Stimulated activated naive CD8-positive, alpha-beta T cell treated with anti-CD3 and anti-CD28 coated beads, Interleukin-15, Interleukin-2, amounts not matched to agents 100 ng/mL and 50 ng/mL, for 24 hours (primary cell): Measurements from ENCODE around the gene FNDC7.
"Not testable (repeated sequence)": the region's sequence is repeated elsewhere in the genome, so short reads cannot be mapped to it uniquely, and the experiment has no call there.

ENCODE experiments used
- H3K27ac Mint-ChIP-seq: one replicate; pipeline ENCODE4 v1.8.0; 2021; ENCODE audit warnings: mild to moderate bottlenecking, mixed read lengths
- H3K27me3 Mint-ChIP-seq: one replicate; pipeline ENCODE4 v1.8.0; 2021; ENCODE audit warnings: mixed read lengths
- H3K36me3 Mint-ChIP-seq: one replicate; pipeline ENCODE4 v1.8.0; 2021; ENCODE audit warnings: low read depth, mixed read lengths
- H3K4me1 Mint-ChIP-seq: one replicate; pipeline ENCODE4 v1.8.0; 2021; ENCODE audit warnings: low read depth, mixed read lengths
- H3K4me3 Mint-ChIP-seq: one replicate; pipeline ENCODE4 v1.8.0; 2021; ENCODE audit warnings: mild to moderate bottlenecking, mixed read lengths
- H3K9me3 Mint-ChIP-seq: one replicate; pipeline ENCODE4 v1.8.0; 2021; ENCODE audit warnings: mixed read lengths

FNDC7 gene

DNA sequence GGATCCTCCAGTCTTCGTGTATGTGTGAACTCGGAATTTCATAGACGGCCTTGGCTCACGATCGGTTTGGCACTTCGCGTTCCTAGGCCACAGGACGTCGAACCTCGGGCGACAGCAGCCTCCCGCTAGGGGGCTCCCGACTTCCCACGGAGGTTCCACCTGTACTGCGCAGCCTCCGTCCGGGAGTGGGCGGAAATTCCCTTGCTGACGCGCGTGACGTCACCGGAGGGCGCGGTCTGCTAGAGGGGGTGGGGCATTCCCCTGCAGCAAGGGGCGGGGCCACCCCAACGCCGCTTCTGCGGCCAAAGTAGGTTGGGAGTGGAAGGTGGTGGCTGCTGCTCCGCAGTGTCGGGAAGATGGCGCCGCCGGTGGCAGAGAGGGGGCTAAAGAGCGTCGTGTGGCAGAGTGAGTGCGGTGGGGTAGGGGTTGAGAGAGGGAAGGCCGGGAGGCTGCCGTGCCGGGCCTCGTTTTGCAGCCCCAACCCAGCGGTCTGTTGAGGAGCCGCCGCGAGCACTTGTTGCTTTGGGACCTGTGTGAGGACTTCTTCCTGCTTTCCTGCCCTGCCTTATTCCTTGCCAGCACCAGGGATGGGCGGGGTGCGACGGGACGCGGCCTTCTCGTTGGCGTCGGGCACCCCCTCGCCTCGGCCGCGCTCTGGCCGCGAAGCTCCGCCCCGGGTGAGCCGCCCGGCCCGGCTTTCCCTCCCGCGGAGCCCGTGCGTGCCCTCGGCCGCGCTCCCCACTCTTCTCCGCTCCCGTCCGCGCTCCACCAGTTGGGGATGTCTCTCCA, 33.9 kb downstream of the FNDC7 start, which contains the start of gene STXBP3:
STXBP3 (plus strand) TSS at position 293 of the 789 bp plus-strand sequence; CDS start at position 357, 64 bp downstream.
- H3K27ac Mint-ChIP-seq: peak within 1 kb of the TSS; percentile 96
- H3K36me3 Mint-ChIP-seq: peaks cover 18% of the 10 kb centered on the region
- H3K4me3 Mint-ChIP-seq: peak within 1 kb of the TSS; percentile 99
- peaks cover 34% of the 10 kb centered on the region for H3K4me1 Mint-ChIP-seq
- H3K9me3 Mint-ChIP-seq: no peaks in the 10 kb centered on the region
- no peaks in the 10 kb centered on the region for H3K27me3 Mint-ChIP-seq

DNA sequence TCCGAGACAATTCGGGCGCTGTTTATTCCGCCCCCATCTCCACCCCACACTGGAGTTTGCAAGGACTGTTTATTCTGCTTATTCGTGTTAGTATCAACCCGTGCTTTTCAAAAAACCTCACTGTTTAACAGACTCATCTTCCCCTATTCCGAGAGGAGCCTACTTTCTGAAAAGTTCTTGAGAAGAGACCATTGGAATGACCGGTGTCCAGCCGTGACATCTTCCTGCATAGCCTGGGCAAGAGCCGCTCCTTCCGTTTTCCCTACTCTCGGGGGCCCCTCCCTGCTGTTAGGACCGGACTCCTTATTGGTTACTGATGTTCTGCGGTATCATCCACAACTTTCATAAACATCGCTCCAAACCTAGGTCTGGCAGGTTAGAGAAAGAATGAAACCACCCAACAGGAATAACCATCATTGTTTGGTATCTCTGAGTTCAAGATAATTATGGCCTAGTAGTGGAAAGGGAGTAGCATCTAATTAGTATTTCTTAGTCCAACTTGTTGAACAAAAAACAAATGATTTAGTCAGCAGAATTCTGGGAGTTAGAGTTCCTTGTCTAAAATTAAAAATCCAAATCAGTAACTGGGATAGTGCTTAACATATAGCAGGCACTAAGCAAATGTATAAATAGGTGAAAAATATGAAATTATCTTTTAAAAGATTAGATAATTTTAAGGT, 34.6 kb downstream of the FNDC7 start:
- peak overlapping the region; percentile 99 for H3K4me3 Mint-ChIP-seq
- H3K9me3 Mint-ChIP-seq: no peaks in the 10 kb centered on the region
- peaks cover 18% of the 10 kb centered on the region for H3K36me3 Mint-ChIP-seq
- H3K4me1 Mint-ChIP-seq: peaks cover 34% of the 10 kb centered on the region
- H3K27me3 Mint-ChIP-seq: no peaks in the 10 kb centered on the region
- H3K27ac Mint-ChIP-seq: peak overlapping the region; percentile 96

DNA sequence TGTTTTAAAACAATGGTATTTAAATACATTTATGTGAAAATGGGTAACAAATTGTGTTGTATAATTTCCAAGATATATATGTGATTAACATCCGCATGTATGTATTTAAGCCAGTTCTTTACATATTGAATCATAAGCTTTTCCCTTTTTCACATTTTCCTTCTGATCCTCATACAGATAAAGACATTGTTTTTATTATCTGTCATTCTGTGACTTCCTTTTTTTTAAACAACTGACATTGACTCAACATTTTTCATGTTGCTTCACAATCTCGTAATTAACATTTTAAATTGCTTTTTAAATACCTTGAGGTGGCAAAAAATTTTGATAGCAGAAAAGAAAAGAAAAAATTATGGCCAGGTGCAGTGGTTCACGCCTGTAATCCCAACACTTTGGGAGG, 35.2 kb downstream of the FNDC7 start:
- no peaks in the 10 kb centered on the region for H3K9me3 Mint-ChIP-seq
- H3K4me3 Mint-ChIP-seq: peak overlapping the region; percentile 99
- no peak overlapping the region for H3K27ac Mint-ChIP-seq
- H3K36me3 Mint-ChIP-seq: peaks cover 23% of the 10 kb centered on the region
- H3K4me1 Mint-ChIP-seq: peaks cover 34% of the 10 kb centered on the region
- no peaks in the 10 kb centered on the region for H3K27me3 Mint-ChIP-seq

DNA sequence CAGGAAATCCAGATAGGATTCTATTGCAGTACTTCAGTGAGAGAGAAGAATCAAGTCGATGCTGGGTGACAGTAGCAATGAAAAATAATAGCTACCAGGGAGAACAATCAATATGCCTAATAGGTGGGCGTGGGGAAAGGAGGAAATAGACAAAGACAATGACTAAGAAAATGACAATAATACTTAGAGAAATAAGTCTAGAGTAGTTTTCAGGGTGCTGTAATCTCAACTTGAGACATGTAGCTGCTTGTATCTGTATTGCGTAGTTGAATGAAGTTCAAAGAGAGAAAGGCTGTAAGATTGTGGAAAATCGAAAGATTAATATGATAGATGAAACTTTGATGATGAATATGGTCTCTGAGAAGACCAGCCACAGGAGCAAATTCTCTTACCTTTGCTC, 36.4 kb downstream of the FNDC7 start:
- Mint-ChIP-seq H3K36me3 (peaks cover 27% of the 10 kb centered on the region), H3K4me3 (no peak overlapping the region), H3K27me3 (no peaks in the 10 kb centered on the region), H3K4me1 (peaks cover 34% of the 10 kb centered on the region), H3K9me3 (no peaks in the 10 kb centered on the region), H3K27ac (no peak overlapping the region)

DNA sequence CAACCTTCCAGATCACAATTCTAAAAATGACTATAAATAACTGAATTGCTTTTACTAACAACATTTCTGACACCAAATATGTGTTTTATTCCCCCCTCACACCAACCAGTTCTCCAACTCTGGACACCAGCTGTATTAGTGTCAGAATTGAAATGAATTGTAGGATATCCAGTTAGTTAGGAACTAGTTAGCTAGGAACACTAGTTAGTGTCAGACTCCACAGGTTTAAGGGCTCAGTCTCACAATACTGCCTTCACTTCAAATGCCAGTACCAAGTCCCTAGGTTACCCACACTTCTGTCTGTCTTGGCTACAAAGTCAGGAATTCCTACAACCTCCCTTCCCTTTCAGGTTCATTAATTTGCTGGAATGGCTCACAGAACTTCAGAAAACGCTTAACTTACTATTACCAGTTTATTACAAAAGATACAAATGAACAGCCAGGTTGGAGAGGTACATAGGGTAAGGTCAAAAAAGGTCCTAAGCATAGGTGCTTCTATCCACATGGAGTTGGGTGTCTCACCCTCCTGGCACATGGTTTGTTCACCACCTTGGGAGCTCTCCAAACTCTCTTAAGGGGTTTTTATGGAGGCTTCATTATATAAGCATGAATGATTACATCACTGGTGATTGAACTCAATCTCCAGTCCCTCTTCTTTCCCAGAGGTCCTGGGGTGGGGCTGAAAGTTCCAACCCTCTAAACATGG, 37.9 kb downstream of the FNDC7 start:
- H3K4me3 Mint-ChIP-seq: no peak overlapping the region
- no peaks in the 10 kb centered on the region for H3K9me3 Mint-ChIP-seq
- H3K4me1 Mint-ChIP-seq: peaks cover 38% of the 10 kb centered on the region
- no peak overlapping the region for H3K27ac Mint-ChIP-seq
- peaks cover 35% of the 10 kb centered on the region for H3K36me3 Mint-ChIP-seq
- no peaks in the 10 kb centered on the region for H3K27me3 Mint-ChIP-seq

DNA sequence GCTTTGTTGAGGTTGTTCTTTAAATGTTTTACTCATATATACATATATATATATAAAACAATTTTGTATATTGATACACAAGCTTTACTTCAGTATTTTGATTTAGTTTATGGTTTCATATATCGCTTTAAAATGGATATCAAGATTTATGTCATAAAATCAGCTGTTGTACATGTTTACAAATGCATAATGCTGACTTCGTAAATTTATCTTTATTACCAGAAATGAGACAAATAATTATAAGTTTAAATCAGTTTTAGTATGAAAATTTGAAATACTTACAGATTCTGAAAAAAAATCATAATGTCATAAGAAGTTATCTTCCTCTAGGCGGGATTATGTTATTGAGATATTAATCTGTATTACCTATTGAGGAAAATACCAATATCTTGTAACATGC, 40.7 kb downstream of the FNDC7 start:
- Mint-ChIP-seq H3K36me3 (peaks cover 40% of the 10 kb centered on the region), H3K27ac (no peak overlapping the region), H3K9me3 (no peaks in the 10 kb centered on the region), H3K4me1 (peaks cover 25% of the 10 kb centered on the region), H3K4me3 (no peak overlapping the region), H3K27me3 (no peaks in the 10 kb centered on the region)

DNA sequence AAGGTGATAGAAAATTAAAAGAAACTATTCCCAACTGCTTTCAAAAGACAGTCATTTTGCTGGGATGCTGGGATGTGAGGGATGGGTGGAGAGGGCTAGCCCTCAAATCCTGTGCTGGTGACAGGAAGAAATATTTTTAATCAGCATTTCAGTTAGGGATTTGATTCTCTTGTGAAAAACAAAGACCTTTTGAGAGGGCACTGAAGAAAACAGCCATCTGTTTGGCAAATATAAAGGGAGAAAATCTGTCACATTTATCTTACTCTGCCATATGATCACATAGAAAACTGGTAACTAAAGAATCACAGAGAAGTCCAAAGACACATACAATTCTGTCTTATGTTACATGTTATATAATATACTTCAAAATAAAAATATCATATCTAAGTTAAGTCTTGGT, 46.1 kb downstream of the FNDC7 start:
- H3K4me1 Mint-ChIP-seq: peaks cover 4% of the 10 kb centered on the region
- H3K27ac Mint-ChIP-seq: no peak overlapping the region
- peaks cover 57% of the 10 kb centered on the region for H3K36me3 Mint-ChIP-seq
- no peaks in the 10 kb centered on the region for H3K27me3 Mint-ChIP-seq
- no peaks in the 10 kb centered on the region for H3K9me3 Mint-ChIP-seq
- no peak overlapping the region for H3K4me3 Mint-ChIP-seq

DNA sequence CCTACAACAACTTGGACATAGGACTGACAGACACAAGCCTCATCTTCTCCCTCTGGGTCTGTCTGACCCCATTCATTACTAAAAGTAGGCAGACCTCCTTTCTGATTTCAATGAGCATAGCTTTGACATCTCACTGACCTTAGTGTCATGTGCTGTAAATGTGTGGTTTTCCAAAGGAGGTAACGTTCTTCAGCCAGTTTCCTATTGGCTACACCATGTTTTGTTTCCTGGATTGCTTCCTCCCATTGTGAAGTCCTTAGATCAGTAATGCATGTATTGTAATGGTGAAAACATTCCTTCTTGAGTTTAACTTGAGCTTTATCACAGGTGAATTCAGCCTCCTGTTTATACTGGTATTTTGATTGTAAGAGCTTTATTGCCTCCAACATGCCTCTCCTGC, 54.4 kb downstream of the FNDC7 start:
- H3K27me3 Mint-ChIP-seq: no peaks in the 10 kb centered on the region
- H3K9me3 Mint-ChIP-seq: no peaks in the 10 kb centered on the region
- no peaks in the 10 kb centered on the region for H3K4me1 Mint-ChIP-seq
- H3K4me3 Mint-ChIP-seq: no peak overlapping the region
- H3K36me3 Mint-ChIP-seq: peaks cover 26% of the 10 kb centered on the region
- no peak overlapping the region for H3K27ac Mint-ChIP-seq

DNA sequence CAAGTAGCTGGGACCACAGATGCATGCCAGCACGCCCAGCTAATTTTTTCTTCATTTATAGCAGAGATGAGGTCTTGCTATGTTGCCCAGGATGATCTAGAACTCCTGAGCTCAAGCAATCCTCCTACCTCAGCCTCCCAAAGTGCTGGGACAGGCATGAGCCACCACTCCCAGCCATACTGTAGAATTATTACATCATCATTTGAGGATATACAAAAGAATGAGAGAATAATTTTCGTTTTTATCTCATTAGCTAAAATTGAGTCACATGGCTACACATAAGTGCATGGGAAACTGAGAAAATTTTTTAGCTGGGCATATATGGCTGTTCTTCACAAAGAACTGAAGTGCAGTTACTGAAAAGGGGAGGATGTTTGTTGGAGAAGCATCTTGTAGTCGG, 55.0 kb downstream of the FNDC7 start:
- Mint-ChIP-seq H3K27ac (no peak overlapping the region), H3K4me1 (no peaks in the 10 kb centered on the region), H3K36me3 (peaks cover 23% of the 10 kb centered on the region), H3K27me3 (no peaks in the 10 kb centered on the region), H3K4me3 (no peak overlapping the region), H3K9me3 (no peaks in the 10 kb centered on the region)

DNA sequence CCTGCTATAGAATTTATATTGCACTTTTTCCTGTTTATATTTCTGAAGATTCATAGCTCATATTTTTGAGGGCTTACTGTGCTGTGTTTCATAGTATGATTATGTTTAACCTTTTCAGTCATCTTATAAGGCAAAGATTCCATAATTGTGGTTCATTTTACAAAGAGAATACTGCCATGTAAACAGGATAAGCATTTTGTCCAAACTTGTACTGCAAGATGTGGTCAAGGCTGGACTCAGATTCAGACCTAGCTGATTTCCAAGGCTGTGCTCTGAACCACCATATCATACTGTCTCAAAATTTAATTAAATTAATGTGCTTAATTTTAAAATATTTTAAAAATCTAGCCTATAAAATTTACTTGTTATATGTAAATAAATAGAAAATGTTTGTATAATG, 65.1 kb downstream of the FNDC7 start:
- no peaks in the 10 kb centered on the region for H3K9me3 Mint-ChIP-seq
- no peaks in the 10 kb centered on the region for H3K4me1 Mint-ChIP-seq
- peaks cover 64% of the 10 kb centered on the region for H3K36me3 Mint-ChIP-seq
- H3K4me3 Mint-ChIP-seq: no peak overlapping the region
- H3K27me3 Mint-ChIP-seq: no peaks in the 10 kb centered on the region
- H3K27ac Mint-ChIP-seq: no peak overlapping the region

DNA sequence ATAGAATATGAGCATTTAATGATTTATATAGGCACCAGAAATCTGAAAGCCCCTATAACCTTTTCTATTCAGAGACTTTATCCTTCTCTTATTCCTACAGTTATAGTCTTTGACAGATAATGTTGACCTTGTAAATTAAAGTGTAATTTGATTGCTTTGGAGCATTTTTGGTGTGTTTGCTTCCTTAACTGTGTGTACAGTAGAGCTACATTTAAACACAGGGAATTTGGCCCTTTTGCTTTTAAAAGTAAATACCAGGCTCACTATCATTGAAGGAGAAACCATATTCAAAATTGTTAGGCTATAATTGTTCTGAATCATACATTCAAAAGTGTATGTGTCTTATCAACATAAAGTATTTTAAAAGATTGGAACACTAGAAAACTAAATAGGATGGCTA, 66.7 kb downstream of the FNDC7 start:
- H3K9me3 Mint-ChIP-seq: peaks cover 12% of the 10 kb centered on the region
- peaks cover 69% of the 10 kb centered on the region for H3K36me3 Mint-ChIP-seq
- H3K4me1 Mint-ChIP-seq: no peaks in the 10 kb centered on the region
- no peak overlapping the region for H3K27ac Mint-ChIP-seq
- H3K4me3 Mint-ChIP-seq: no peak overlapping the region
- no peaks in the 10 kb centered on the region for H3K27me3 Mint-ChIP-seq

DNA sequence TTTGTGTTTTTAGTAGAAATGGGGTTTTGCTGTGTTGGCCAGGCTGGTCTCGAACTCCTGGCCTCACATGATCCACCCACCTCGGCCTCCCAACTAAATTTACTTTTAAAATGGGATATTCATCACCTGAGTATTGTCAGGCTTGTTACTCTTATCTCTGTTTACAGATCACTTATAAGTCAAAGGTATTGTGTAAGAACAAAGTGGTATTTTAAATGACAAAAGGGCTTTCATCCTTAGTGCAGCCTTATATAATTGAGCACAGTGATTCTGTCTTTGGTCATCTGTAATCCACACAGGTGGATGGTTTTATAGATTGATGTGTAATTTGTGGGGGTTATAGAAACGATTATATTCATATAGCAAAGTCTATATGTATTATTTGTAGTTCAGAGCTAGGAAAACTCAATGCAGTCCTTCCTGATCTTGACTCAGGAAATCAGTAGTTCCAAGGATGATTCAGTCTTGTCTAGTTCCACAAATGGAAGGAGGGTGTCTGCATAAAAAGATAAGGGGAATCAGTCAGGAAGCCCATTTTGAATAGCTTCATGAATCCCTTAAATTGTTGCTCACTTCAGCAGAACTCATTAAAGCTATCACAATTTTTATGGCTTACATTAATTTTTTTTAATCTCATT, 68.3 kb downstream of the FNDC7 start:
- H3K4me3 Mint-ChIP-seq: no peak overlapping the region
- no peak overlapping the region for H3K27ac Mint-ChIP-seq
- no peaks in the 10 kb centered on the region for H3K27me3 Mint-ChIP-seq
- H3K36me3 Mint-ChIP-seq: peaks cover 73% of the 10 kb centered on the region
- H3K4me1 Mint-ChIP-seq: no peaks in the 10 kb centered on the region
- peaks cover 22% of the 10 kb centered on the region for H3K9me3 Mint-ChIP-seq

DNA sequence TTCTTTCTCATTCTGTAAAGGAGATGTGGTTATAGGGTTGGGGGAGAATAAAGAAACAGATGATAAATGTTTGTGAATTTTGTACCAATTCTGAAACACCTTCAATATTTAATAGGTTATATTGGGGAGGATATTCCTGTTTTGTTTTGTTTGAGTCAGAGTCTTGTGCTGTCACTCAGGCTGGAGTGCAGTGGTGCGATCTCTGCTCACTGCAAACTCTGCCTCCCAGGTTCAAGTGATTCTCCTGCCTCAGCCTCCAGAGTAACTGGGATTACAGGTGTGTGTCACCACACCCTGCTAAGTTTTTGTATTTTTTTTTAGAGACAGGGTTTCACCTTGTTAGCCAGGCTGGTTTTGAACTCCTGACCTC, 68.9 kb downstream of the FNDC7 start:
- not testable (repeated sequence) for H3K4me3 Mint-ChIP-seq, H3K27ac Mint-ChIP-seq, H3K4me1 Mint-ChIP-seq, H3K27me3 Mint-ChIP-seq
- peaks cover 23% of the 10 kb centered on the region for H3K9me3 Mint-ChIP-seq
- peaks cover 78% of the 10 kb centered on the region for H3K36me3 Mint-ChIP-seq

DNA sequence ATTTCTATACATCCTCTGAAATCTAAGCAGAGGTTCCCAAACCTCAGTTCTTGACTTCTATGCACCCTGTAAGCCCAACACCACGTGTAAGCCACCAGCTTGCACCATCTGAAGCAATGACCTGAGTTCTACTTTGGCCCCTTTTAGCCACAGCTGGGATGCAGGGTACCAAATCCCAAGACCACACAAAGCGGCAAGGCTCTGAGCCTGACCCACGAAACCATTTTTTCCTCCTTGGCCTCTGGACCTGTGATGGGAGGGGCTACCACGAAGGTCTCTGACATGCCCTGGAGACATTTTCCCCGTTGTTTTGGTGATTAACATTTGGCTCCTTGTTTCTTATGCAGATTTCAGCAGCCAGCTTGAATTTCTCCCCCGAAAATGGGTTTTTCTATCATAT, 72.6 kb downstream of the FNDC7 start:
- Mint-ChIP-seq H3K27me3 (no peaks in the 10 kb centered on the region), H3K4me1 (no peaks in the 10 kb centered on the region), H3K4me3 (no peak overlapping the region), H3K9me3 (peaks cover 23% of the 10 kb centered on the region), H3K36me3 (peaks cover 87% of the 10 kb centered on the region), H3K27ac (no peak overlapping the region)

DNA sequence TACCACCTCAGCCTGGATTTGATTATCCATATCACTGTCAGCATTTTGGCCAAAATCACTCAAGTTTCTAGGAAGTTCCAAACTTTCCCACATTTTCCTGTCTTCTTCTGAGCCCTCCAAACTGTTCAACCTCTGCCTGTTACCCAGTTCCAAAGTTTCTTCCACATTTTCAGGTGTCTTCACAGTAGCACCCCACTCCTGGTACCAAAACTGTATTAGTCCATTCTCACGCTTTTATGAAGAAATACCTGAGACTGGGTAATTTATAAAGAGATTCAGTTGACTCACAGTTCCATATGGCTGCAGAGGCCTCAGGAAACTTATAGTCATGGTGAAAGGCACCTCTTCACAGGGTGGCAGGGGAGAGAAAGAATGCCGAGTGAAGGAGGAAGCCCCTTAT, 73.2 kb downstream of the FNDC7 start:
- Mint-ChIP-seq H3K27ac (no peak overlapping the region), H3K4me3 (no peak overlapping the region), H3K9me3 (peaks cover 23% of the 10 kb centered on the region), H3K36me3 (peaks cover 90% of the 10 kb centered on the region), H3K27me3 (no peaks in the 10 kb centered on the region), H3K4me1 (no peaks in the 10 kb centered on the region)
